GM21367 (cell line): ENCODE results near the gene CLDN7.
"Not testable (repeated sequence)": the region's sequence is repeated elsewhere in the genome, so short reads cannot be mapped to it uniquely, and the experiment has no call there.

Experiments
- ATAC-seq: cut with Tn5 transposase; IDR thresholded peaks from one replicate; pipeline ENCODE4 v1.9.1; 2021; ENCODE audit not compliant: unreplicated experiment

The CLDN7 gene

DNA sequence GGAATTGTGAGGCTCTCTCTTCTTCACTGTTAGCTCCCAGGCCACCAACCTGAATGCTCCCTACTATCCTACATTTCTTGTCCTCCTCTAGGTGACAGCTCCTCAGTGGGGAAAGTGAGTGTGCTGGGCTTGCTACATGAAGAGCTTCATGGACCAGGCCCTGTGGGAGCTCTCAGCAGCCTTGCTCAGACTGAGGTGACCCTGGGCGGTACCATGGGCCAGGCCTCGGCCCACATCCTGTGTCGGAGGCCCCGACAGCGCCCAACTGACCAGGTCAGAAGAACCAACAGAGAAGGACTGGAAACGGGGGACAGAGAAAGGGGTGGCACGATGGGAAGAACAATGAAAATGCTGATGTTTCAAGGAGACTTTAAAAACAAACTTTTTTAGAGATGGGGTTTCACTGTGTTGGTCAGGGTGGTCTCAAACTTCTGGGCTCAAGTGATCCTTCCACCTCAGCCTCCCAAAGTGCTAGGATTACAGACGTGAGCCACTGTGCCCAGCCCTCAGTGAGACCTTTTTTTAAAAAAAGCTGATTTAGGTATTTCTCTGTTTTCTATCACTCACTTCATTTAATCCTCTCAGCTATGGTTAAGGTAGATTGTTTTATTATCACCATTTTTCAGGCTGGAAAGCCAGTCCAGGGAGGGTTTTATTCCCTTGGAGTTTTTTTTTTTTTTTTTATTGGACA, 5.4 kb downstream of the CLDN7 start:
- ATAC-seq: no peak

GRCh38 chr17:7254511-7254910, 7.8 kb downstream of the CLDN7 start:
- no peak for ATAC-seq

DNA sequence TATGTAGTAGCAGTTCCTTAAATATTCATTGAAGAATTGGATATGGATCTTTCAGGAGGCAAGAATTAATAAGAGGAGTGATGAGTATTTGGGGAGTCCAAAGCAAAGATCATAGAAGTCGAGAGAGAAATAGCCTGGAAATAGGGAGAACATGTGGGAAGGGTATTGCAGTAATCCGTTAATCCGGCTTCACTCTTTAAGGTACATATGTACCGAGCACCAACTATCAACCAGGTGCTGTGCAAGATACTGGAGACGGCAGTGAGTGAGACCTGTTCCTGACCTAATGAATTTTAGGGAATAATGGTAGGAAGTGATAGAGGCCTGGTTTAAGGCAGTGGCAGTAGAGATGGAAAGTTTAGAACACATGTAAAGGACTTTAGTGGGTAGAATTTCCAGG, 9.2 kb downstream of the CLDN7 start:
- ATAC-seq: no peak

DNA sequence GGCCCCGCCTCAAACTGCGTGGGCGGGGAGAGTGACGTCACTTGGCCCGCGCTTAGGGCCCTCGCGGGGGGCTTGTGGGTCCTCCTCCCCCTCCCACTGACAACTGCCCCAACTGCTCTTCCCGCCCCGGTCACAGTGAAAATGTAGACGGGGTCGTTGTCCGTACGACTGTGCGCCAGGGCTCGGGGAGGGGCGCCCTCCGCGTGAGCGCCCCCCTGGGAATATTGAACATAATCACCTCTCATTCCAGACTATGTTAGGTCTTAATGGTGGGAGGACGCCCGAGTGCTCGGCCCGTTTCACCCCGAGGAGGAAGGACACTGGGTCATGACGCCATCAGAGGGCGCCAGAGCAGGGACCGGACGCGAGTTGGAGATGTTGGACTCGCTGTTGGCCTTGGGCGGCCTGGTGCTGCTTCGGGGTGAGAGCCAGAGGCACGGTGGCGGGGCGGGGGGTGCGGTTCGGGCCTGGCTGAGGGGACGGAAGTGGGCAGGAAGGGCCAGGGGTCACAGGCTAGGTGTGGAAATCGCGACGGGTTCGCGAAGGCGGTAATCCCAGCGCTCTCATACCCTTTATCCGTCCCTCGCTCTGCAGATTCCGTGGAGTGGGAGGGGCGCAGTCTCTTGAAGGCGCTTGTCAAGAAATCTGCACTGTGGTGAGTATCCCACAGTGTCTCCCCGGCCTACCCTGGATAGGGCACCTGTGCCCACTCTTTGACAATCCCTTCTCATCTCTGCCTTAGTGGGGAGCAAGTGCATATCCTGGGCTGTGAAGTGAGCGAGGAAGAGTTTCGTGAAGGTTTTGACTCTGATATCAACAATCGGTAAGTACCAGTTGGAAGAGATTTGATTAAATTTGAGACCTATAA, 9.9 kb downstream of the CLDN7 start, which contains the start of gene ELP5:
TSS of gene ELP5 (plus strand) at position 40 of the 868 bp plus-strand sequence. CDS start at position 376, 336 bp downstream.
- peak; percentile 48 for ATAC-seq

- ATAC-seq: peak; percentile 61
Measured at GRCh38 chr17:7251661-7252175, 10.6 kb downstream of the CLDN7 start, which contains the start of gene CTDNEP1. Gene CTDNEP1, minus strand, starts transcription at chr17:7251734. Its CDS starts 438 bp downstream, at chr17:7251296.

- peak; percentile 4 for ATAC-seq
Measured at GRCh38 chr17:7250695-7251627, 11.3 kb downstream of the CLDN7 start.

DNA sequence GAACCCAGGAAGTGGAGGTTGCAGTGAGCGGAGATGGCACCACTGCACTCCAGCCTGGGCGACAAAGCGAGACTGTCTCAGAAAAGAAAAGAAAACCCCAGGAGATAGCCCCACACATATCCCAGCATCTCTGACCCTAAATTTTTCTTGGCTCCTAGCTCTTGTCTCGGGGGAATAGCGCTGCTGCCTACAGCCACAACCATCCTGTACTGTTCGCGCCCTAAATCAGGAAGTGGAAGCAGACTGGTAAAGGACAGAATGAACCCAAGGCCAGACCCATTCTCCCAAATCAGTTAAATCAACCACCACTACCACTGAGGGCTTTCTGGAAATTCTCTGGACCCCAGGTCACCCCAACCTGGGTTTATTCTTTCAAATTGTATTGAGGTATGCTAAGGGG, 12.4 kb downstream of the CLDN7 start:
- no peak for ATAC-seq

DNA sequence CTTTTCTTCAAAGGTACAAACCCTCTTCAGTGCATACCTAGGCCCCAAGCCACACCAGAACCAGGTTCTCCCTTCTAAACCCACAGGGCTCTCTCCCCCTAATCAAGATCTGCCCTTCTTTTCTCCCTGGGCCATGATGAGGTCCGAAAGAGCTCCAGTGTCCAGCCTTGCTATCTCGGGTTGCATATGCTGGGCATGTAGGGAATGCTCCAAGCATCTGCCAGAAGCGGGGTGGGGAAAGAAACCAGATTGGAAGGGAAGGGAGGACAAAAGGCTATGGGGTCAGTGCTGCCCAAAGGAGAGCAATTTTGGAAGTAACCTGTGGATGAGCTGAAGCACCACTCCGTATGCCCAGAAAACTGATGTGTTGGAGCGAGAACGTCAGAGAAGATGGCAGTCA, 13.1 kb downstream of the CLDN7 start:
- ATAC-seq: no peak

- no peak for ATAC-seq
Measured at GRCh38 chr17:7248796-7249195, 13.5 kb downstream of the CLDN7 start.

GRCh38 chr17:7246779-7247178, 15.5 kb downstream of the CLDN7 start:
- no peak for ATAC-seq

- not testable (repeated sequence) for ATAC-seq
Measured at GRCh38 chr17:7243838-7244237, 18.4 kb downstream of the CLDN7 start.

- no peak for ATAC-seq
Measured at GRCh38 chr17:7243453-7243729, 18.9 kb downstream of the CLDN7 start.

DNA sequence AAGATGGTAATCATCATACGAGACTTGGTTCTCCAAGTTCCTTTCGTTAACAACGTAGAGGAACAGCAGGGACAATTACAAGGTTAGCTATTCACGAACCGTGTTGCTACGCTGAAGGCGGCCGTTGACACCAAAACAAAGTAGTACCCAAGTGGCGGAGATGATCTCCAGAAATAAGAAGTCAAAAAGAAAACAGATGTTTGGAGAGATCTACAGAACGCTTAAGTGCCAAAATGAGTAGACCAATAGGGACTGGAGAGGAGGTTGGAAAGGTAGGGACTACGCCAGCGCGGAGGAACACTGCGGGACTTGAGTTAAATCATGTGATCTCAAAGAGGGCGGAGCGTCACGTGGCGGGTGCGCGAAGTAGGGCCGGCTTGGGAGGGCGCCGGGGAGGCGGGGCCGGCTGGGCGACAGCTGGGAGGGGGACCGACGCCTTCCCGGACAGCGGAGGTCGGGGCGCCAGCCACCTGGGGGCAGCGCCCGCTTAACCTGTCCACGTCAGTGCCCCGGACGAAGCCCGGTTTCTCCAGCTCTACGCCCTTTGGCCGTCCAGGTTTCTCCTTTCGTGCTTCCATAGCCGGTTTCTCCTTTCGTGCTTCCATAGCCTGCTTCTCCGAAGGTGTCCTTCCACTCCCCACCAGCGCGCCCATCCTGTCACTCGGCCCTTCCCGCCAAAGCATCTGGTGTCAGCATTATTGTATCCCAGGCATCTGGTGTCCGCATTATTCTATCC, 19.4 kb downstream of the CLDN7 start:
- peak; percentile 41 for ATAC-seq

DNA sequence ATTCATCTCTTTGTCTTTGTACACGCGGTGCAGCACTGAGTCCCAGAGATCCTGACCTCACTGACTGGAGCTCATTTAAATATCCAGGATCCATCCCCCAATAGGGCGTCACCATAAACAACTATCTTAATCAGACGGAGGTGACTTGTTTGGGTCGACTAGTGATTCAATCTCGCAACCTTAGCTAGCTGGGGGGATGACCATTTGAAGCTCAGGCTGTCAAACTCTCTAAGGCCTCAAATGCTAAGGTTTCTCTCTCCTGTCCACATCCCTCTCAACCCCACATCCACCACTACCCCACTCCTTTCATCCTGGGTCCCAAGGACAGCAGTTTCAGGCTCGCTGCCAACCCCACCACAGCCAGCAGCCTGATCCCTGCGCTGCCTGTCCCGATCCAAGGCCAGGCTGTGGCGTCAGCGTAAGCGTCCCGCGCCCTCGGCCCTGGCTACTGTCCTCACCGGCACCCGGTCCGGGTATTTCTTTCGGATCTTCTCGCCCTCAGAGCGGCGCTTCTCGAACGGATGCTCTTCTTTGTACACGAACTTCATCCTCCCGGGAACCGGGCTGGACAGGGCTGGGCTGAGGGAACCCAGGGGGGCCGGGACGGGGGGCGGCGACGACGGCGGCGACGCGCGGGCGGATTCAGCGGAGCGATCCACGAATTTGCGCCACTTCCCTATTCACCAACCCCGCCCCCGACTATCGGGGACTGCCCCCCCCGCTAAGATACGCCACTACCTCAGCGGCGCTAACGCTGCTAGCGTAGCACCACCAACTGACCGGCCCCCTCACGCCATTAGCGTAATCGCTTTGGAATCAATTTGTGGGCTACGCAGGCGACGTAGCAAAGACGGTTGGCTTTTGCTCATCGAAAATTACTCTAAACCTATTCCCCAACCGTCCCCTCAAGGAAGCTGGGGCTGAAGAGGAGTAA, 20.2 kb downstream of the CLDN7 start, which contains the start of gene GABARAP:
TSS of gene GABARAP (minus strand) at position 667 of the 934 bp plus-strand sequence. CDS start at position 548, 119 bp downstream.
- no peak for ATAC-seq

DNA sequence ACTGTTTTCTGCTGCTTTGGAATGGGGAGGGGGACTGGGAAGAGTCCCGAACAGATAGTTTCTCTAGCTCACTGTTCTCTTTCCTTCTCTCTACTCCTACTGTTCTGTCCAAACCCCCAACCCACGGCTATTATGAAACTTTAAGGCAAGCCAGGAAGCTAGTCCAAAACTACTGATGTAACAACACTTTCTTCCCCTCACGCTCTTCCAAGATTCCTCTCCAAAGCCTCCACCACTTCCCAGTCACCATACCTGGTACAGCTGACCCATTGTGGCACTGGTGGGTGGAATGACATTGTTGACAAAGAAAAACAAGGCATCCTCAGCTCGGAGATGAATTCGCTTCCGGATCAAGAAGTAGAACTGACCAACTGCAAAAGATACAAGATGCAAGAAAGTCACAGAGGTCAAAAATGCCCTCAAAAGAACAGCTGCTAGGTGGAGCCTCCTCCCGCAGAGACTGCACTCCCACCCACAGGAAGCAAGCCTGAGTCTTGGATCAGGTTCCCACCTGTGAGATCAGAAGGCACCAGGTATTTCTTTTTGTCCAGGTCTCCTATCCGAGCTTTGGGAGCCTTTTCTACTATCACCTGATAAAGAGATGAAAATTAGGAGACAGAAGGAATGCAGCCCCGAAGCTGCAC, 21.1 kb downstream of the CLDN7 start:
- no peak for ATAC-seq

DNA sequence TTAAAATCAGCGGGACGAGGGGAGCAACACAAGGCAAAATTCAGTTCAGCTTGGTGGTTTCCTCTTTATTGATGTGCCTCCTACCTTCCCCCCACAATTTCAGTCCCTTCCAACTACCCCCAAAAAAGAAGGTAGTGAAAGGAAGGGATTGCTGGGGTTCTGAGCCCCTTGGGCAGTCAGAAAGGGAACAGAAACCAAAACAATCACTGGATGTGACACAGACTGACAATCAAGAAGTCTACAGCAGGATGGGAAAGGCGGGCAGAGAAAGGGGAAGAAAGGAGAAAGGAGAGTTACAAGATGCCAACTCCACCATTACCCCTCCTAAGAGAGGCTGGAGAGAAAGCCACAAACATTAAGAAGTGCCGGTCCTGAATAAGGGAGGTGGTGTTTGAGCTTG, 21.9 kb downstream of the CLDN7 start:
- ATAC-seq: no peak

DNA sequence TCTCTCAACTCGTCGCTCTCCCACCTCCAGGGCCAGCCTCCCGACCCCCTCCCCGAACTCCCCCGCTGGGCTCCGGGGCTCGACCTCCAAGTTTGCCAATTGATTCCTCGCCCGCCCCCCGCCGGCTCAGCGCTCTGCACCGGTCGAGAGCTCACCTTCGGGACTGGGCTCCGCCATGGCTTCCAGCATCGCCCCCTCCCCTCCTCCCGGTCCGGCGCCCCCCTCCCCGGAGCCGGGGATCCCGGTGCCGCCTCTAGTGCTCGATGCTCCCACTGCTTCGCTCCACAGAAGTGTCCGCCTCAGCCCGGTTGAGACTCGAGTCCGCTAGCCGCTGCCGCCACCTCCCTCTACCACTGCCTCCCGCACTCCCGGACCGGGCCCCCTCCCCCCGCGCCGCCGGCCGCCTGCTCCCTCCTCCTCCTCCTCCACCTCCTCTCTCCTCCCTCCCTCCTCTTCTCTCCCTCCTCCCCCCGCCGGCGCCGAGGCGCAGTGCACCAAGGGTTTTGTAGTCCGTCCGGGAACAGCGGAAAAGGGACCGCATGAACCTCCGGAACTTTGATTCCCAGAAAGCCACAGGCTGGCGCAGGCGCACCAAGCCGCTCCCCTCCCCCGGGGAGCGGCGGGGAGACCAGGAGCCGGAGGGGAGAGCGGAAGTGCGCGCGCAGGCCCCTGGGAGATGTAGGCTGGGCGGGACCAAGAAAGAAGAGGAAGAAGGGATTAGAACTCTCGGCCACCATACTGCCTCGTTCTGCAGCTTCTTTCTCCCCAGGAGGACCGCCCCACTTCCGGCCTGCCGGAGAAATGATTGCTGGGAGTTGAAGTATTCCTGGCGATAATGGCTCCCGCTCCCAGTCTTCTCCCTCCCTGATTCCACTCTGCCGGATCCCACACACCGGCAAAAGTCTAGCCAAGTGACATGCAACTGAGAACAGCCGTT, 22.9 kb downstream of the CLDN7 start, which contains the start of gene PHF23:
TSS of gene PHF23 (minus strand) at position 367 of the 937 bp plus-strand sequence. CDS start at position 189, 178 bp downstream.
- peak; percentile 29 for ATAC-seq
